Hematopoietic multipotent progenitor cell treated with erythropoietin and hydrocortisone succinate and interleukin-3 and kit ligand, for 4 days (in vitro differentiated cells): ENCODE data around the gene NODAL.
"Not testable (repeated sequence)": the region's sequence is repeated elsewhere in the genome, so short reads cannot be mapped to it uniquely, and the experiment has no call there.

ENCODE experiments used
- DNase-seq: peaks from one replicate; pipeline ENCODE4 v3.0.0-alpha.2; 2015

The NODAL gene

DNA sequence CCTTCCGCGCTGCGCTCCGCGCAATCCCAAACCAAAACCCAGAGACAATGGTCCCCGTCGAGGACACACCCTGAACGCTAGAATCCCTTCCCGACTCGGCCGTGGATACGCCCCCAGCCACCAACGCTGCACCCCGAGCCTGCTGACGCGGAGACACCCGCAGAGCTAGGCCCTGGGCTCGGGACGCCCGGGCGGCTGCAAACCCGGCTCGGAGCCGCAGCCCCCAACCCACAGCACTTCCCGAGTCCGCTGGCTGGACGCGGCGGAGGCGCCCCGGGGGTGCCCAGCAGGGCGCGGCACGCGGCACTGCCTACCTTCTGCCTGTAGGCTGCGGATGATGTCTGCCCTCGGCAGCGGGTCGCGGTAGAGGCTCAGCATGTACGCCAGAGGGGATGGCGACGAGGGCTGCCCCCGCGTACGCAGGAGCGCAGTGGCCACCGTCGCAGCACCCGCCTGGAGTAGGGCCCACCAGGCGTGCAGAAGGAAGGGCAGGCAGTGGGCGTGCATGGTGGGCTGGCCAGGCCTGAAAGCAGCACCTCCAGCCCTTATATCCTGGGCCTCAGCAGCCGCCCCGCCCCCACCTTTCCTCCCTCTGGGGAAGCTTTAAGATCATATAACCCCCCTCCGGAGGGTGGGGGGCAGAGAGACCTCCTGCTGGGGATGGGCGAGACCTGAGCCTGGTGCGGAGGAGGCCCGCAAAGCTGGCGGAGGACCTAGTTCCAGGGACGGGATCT, at the start of gene NODAL:
TSS of gene NODAL (minus strand) at position 521 of the 734 bp plus-strand sequence. CDS start at position 507, 14 bp downstream.
- DNase-seq: no peak

DNA sequence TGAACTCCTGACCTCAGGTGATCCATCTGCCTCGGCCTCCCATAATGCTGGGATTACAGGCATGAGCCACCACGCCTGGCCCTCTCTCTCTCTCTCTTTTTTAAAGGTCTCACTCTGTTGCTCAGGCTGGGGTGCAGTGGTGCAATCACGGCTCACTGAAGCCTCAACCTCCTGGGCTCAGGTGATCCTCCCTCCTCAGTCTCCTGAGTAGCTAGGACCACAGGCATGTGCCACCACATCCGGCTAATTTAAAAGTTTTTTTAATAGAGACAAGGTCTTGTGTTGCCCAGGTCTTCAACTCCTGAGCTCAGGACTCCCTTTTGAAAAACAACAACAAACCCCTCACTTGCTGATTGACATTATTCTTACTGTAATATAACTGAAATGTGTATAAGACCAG, 48.7 kb upstream of the NODAL start:
- no peak for DNase-seq

DNA sequence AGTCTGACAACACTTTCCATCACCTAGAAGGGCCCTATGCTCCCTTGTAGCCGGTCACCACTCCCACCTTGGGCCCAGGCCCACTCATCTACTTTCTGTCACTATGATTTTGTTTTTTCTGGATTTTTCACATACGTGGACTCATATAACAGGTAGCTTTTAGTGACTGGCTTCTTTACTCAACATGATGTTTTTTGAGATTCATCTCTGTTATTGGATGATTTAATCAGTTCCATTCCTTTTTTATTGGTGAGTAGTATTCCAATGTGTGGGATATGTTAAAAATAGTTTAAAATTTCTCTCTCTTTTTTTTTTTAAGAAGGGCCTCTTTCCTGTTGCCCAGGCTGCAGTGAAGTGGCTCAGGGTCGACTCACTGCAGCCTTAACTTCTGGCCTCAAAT, 46.3 kb upstream of the NODAL start:
- DNase-seq: no peak

DNA sequence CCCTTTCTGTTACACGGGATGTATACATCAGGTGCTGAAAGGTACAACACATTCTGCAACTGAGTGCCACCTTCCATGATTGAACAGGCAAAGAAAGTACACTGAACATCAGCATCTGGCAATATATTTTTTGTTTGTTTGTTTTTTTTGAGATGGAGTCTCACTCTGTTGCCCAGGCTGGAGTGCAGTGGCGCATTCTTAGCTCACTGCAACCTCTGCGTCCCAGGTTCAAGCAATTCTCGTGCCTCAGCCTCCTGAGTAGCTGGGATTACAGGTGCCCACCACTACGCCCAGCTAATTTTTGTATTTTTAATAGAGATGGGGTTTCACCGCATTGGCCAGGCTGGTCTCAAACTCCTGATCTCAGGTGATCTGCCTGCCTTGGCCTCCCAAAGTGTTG, 42.4 kb upstream of the NODAL start:
- not testable (repeated sequence) for DNase-seq

DNA sequence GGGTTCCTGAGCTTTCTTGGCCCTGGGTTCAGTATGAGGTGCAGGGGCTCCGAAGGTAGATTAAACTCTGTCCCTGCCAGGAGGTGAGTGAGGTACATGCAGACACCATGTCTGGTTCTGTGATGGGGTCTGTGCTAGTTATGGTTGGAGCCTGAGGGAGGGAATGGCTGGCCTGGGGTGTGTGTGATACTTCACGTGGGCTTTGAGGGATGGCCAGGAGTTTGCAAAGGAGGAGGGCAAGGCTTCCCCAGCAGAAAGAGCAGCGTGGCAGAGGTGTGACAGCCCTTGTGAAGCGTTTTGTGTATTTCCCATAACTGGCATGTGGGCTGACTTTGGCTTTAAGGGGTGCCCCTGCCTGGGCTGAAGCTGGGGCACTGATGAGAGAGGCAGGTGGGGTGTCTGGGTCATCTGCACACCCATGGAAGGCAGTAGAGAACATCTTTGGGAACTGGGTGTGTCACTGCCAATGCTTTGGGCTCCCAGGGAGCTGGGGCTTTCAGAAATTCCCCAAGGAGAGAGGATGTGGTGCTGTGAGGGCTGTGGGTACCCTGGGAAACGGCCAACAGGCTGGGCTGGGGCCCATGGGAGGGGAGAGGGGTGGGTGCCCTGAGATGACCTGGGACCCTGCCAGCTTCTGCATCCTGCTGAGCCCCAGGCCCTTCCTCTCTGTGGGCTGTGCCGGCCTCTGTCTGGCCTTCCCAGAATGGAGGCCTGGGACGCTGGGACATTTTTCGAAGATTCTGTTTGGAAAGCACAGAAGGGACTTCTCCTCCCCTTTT, 41.7 kb upstream of the NODAL start:
- DNase-seq: no peak

DNA sequence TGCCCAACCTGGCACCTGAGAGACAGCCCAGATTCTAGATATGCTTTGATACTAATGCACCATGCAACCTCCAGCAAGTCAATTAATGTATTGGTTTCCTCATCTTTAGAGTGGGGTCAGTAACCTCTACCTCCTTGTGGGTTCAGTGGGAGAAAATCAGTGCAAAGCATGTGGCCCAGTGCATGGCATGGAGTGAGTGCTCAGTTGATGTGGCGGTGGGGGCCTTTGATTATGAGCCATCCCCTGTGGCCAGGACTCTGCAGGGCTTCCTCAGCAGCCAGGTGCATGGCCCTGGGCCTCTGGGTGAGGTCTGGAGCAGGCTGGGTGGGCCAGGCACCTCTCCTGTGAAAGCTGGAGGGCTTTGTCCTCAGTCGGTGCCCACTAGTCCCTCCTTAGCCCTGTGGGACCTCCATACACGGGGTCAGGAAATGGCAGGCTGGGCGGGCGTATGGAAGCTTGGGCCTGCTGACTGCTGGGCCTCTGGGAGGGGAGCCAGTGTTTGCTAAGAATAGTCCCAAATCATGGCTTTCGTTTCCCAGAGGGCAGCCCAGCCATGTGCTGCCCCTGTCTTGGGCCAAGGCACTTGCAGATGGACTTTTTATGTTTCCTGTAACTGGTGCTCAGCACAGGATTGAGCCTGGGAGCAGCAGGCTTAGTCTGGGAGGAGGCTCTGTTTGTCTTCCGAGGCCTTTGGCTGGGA, 40.5 kb upstream of the NODAL start:
- DNase-seq: no peak

DNA sequence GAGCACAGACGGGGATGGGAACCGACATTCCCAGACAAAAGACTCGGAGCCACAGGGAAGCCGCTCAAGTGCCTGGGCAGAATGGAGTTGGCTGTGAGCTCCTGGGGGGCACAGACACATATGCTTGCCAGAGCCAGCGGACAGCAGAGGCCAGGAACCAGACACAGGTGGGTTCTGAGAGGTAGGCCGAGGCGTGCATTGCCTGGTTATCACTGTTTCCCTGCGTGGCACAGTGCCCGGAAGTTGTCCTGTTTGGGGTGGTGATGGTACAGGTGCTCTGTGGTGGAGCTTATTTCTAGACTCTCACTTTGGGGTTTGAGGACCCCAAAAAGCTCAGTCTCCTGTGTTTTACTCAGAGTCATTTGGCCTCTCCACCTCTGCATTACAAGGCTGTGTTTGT, 39.6 kb upstream of the NODAL start:
- DNase-seq: no peak

DNA sequence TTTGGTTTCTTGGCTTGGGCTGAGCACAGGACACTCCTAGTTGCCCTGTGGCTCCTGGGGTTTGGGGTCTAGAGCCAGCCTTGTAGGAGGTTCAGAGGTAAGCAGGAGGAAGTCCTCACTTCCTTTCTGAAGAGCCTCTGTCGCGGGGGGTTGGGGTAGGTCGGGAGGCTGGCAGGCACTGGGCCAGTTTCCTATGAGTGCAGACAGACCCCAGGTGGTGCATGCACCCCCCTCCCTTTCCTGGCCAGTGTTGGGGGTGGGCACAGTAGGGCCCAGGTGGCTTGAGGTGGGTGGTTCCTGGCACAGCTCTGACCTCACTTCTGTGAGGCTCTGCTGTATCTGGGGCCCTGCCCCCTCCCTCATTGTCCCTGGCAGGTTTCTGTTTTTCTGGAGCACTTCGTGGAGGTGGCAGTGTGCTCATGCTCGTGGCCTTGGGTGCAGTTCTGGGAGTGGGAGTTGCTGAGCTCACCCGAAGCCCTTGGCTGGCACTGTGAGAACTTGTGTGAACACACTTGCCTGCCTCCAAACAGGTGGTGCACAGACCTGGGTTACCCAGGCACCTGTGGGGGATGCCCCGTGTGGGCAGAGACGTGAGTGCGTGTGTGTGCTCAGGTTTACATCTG, 38.9 kb upstream of the NODAL start:
- peak; percentile 55 for DNase-seq

DNA sequence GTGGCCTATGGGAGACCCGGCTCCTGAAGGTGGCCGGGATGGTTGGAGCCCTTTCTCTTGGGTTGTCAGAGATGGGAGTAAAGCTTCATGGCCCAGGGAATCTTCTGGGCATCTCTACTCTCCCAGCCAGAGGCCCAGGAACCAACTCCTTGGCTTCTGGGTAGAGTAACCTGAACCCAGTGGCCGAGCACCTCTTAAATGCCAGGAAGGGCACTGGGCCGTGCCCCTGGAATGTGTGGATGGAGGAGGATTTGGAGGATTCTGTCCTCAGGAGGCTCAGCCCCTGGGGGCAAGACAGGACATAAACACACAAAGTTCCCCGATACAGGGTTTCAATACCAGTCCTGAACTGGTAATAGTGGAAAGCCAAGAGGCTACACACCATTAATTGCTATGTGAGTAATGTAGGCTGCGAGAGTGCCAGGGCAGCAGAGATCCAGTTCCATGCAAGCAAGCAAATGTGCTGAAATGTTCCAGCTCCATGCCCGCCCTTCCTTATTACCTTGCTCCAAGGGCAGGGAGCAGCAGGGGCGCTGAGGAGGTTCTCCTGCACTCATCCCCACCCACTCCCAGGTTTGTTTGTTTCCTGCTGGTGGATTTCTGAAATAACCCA, 38.3 kb upstream of the NODAL start:
- no peak for DNase-seq

DNA sequence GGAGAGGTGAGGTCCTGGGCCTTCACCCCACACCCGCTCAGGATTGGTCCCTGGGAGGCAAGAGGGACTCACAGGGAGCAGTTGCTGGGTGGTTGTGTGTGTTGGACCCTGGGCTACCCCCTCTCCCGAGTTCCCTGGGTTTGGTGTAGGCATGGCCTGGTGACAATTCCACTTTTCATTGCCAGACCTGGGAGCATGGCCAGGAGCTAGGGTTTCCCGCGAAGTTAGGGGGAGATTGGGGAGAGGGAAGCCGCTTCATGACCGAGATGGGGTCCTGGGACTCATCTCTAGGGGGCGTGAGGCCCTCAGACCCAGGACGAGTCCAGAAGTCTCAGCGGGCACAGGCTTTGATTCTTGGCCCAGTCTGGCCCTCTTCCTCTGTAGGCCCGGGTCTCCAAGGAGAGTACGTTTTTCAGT, 37.7 kb upstream of the NODAL start:
- no peak for DNase-seq

DNA sequence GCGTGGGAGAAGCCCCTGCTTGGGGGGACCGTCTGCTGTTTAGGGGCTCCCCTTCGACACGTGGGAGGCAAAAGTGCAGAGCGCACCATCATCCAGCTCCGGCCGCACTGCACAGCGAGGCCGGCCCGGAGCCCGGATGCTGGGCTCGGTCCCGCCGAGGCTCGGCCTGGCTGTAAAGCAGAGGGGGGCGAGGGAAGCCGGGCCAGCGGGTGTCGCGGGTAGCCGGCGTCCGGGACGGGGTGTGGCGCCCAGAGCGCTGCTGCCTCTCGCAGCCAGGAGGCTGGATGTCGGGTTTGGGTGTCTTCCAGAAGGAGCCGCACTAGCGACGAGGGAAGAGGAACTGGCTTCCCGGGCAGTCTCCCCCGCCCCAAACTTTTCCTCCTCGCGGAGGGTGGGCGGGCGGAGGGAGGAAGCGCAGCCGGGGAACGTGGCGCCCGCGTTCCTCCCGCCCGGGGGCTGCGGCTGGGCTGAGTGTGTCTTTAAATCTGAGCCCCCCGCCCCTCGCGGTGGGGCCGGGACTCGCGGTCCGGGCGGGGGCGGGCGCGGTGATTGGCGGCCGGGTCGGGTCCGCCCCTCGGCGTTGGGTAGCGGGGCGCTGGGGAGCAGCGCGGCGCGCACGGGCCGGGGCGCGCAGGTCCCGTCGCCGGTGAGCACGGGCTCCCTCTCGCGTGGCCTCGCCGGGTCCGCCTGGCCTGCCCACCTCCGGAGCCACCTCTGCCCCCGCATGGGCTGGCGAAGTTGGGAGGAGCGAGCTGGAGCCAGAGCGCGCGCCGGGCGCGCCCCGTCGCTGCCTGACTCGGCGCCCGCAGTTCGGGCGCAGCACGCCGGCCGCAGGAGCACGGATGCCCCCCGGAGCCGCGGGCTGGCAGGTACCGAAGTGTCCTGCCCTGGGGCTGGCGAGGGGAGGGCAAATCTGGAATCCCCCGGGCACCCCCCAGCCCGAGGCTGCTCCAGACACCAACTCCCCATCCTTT, 37.0 kb upstream of the NODAL start, which contains the start of gene PALD1:
TSS of gene PALD1 (plus strand) at position 577 of the 974 bp plus-strand sequence. CDS start 47,185 bp downstream, outside the sequence.
- peak; percentile 60 for DNase-seq

DNA sequence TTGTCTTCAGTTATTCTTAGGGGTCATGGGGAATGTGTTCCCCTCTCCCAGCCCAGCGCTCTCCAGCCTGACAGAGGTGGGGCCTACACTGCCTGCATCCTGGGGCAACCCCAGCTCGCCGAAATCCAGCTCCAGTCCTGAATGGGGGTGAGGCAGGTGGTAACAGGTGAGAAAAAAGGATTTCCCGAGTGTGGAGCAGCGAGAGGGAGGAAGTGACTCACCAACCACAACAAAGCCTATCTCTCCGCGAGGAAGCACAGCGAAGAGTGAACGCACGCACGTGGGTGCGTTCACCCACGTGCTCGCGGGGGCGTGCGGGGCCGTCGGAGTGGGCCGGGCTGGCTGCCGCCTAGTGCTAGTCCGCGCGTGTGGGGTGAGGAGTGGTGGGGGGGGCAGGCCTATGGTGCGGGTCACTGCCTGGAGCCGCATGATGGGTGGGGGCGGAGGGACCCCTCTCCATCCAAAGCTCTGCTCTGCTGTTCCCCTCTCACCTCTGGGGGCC, 36.2 kb upstream of the NODAL start:
- peak; percentile 61 for DNase-seq

DNA sequence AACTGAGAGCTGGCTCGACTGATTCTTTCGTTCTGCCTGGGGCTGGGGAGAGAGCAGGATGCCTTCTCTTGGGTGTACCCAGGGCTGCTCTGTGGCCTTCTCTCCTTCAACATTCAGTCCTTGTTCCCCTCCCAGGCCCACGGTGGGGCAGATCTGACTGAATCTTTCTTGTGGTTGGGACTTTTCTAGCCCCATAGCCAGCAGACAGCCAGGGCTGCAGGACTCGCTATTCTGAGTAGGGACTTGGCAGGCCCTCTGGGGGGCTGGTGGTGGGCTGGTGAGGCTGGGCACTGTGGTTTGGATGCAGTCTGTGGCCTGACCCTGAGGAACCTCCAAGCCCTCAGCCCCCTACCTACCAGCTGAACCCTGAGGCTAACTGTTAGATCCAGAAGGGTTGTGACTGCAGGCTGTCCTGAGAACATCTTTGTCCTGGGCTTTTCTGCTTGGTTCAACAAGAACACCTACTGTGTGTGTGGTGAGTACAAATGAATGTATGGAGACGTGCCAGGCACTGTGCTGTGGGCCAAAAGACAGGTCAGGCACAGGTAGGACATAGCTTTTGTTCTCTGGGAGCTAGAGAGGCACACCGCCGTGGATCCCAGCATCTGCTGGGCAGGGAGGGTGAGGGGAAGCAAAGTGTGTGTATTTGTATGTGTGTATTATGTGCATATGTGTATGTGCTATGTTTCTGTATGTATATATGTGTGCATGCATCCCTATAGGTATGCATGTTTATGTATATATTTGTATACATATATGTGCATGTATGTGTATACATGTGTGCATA, 35.0 kb upstream of the NODAL start:
- DNase-seq: no peak

DNA sequence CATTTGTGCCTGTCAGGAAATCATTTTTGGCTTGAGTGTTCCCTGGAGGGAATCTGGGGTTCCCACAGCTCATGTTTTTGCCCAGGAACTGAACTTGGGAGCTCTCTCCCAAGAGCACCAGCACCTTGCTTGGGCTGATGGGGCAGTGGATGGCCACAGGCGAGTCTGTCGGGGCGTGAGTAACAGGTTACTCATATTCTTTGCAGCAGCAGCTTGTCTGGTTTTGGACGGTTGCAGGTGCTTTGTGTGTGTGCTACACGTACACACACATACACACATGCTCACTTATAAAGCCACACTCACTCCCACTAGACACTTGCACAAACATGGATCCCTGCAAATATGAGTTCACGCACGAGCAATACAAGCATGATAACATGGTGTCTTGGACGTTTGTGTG, 34.2 kb upstream of the NODAL start:
- DNase-seq: no peak

DNA sequence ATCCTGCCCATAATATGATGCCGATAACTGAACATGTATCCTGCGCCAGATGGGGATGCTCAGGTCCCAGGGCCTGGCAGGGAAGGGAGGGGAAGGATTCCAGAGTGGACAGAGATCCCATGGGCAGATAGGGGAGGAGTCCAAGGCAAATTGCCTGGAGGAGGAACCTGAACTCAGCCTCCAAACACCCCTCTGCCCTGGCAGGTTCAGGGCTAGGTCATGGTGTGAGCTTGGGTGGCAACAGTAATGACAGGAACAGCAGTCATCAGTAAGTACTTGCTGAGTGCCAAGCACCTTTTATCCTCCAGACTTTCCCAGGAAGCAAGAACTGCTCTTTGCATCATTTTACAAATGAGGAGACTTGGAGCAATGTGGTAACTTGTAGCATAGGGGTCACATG, 33.3 kb upstream of the NODAL start:
- DNase-seq: no peak

DNA sequence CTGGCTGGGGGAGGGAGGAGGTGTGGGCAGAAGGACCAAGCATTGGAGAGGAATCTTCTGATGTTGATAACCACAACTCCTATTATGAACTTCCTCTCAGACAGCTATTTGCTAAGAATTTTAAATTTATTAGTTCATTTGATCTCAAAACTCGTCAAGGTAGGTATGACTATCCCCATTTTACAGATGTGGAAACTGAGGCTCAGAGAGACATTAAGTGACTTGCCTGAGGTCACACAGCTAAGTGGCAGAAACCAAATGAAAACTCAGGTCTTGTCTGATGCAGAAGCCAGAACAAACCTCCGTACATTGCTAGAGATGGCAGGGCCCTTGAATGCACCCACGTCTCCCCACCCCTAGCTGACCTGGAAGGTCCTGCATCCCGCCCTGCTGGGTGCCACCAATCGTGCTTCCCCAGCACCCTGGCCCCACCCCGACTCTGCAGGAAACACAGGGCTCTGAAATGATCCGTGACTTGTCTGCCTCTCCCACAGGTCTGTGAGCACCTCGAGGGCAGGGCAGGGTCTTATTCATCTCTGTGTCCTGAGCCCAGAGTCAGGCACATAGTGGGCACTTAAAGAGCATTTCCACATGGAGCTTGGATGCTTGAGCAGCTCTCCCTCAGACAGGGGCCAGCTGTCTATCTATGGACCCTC, 31.4 kb upstream of the NODAL start:
- no peak for DNase-seq

DNA sequence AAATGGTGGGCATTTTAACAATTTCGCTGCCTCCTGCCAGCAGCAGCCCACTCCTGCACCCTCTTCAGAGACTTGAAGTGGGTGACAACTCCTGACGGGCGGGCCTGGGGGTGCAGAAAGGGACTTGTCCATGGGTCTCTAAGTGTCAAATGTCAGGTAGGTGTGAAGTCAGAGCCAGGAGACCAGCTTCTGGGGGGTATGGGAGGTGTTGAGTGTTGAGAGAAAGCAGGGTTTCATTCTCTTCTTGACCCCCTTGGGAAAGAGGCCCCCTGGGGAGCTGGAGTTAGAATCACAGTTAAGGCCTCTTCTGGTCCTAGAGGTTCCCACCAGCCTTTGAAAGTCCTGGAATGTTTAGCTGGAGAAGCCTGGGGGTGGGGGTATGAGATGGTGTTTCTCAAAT, 25.5 kb upstream of the NODAL start:
- DNase-seq: no peak

DNA sequence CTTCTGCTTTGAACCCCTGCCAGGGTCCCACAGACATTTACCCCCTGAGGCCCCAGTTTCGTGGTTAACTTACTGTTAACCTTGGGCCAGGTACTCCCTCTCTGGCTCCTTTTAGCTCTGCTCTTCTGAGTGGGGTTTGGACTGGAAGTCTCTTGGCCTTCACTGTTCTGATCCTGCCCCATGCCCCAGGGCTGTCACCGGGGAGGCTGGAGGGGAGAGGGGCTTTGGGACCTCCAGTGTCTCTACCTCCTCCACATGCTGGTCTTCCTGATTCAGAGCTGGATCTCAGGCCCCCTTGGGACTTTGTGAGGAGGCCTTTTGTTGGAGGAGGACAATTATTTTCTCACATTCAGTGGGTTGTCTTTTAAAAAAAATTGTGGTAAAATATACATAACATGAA, 24.4 kb upstream of the NODAL start:
- no peak for DNase-seq

DNA sequence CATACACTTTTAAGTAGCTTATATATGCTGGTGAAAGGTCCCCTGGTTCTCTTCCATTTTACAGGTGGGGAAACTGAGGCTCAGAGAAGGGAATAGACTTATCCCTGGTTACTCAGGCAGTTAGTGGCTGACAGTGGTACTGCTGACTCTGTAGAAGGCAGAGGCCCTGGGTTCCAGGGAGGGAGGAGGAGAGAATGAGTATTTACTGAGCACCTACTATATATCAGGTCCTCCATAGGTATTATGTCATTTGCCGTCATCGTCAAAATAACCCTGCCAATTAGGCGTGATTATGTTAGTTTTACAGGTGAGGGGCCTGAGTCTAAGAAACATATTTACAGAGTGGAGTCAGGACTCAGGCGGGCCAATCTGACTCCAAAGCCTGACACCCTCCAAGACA, 23.8 kb upstream of the NODAL start:
- DNase-seq: no peak
